B cell (primary cell): ENCODE results near the gene PMVK. TPM values are rescaled to one million over a fixed set of nuclear protein-coding genes. Genes with fewer than 3 reads are reported as not detected.

Source experiments
- ATAC-seq: fragments of 200-7000 bp; cut with Tn5 transposase; one replicate; pipeline ENCODE4 v1.10.0; 2021; ENCODE audit warnings: low read depth, mild to moderate bottlenecking, moderate number of reproducible peaks, moderate library complexity
- CTCF ChIA-PET: fragments of 350-600 bp; sonication (Branson Sonifier 250); formaldehyde crosslinking; loops from one replicate; lab custom pipeline; 2021; ENCODE audit warnings: antibody characterized with exemption, inconsistent platforms; lab: Charles Lee
- POLR2A ChIA-PET: fragments of 350-600 bp; sonication (Branson Sonifier 250); formaldehyde crosslinking; loops from one replicate; lab custom pipeline; 2021; ENCODE audit warnings: antibody characterized with exemption; lab: Charles Lee
- DNase-seq: peaks from one replicate; pipeline ENCODE4 v3.0.0; 2013
- H2AFZ ChIP-seq: 2 replicates; pipeline ENCODE4 v1.6.1; 2012; ENCODE audit warnings: mild to moderate bottlenecking, low read depth, low read length; ENCODE audit not compliant: insufficient read depth, poor library complexity, severe bottlenecking
- H3K27ac ChIP-seq, 2 donors: 1 replicate in 1 of 2; 2 replicates in 1 of 2; pipeline ENCODE4 v1.5.1; 2012 to 2013; ENCODE audit warnings: low read length in 2 of 2, mild to moderate bottlenecking in 2 of 2, moderate library complexity in 1 of 2
- H3K27me3 ChIP-seq, 4 experiments: fragments of 200-600 bp in 1 of 4; sonication (generic) in 1 of 4; replicated peaks in 1 of 4; 1 replicate in 2 of 4; 2 replicates in 2 of 4; pipeline versions ENCODE4 v1.6.1 to v1.7.0; 2013 to 2016; ENCODE audit warnings: low read length in 3 of 4, mild to moderate bottlenecking in 2 of 4, mixed read lengths in 1 of 4, moderate library complexity in 1 of 4; ENCODE audit not compliant: insufficient read depth in 4 of 4, control insufficient read depth in 3 of 4; ENCODE audit errors: control extremely low read depth in 1 of 4
- H3K36me3 ChIP-seq, 2 experiments: replicated peaks in 1 of 2; 1 replicate in 1 of 2; 2 replicates in 1 of 2; pipeline versions ENCODE4 v1.6.1 to v1.7.1; 2013; ENCODE audit warnings: low read length in 1 of 2; ENCODE audit not compliant: insufficient read depth in 2 of 2, control insufficient read depth in 1 of 2; ENCODE audit errors: control extremely low read depth in 1 of 2, extremely low read depth in 1 of 2
- H3K4me1 ChIP-seq, 2 donors: fragments of 200-600 bp in 1 of 2; sonication (generic) in 1 of 2; 1 replicate in 1 of 2; 2 replicates in 1 of 2; pipeline versions ENCODE4 v1.5.1 to v1.6.1; 2013 to 2017; ENCODE audit warnings: low read length in 2 of 2; ENCODE audit not compliant: control insufficient read depth in 2 of 2, insufficient read depth in 2 of 2
- H3K4me2 ChIP-seq: replicated peaks from 2 replicates; pipeline ENCODE3; 2012; ENCODE audit warnings: mild to moderate bottlenecking, low read depth, low read length; ENCODE audit not compliant: poor library complexity, severe bottlenecking
- H3K4me3 ChIP-seq, 5 experiments: fragments of 200-600 bp in 1 of 5; sonication (generic) in 1 of 5; 1 replicate in 3 of 5; 2 replicates in 2 of 5; pipeline versions ENCODE4 v1.5.1 to v1.7.0; 2011 to 2016; ENCODE audit warnings: low read length in 4 of 5, mild to moderate bottlenecking in 4 of 5, low read depth in 2 of 5, control low read depth in 1 of 5, moderate library complexity in 1 of 5; ENCODE audit not compliant: insufficient read depth in 1 of 5; ENCODE audit errors: control extremely low read depth in 1 of 5, extremely low read depth in 1 of 5
- H3K79me2 ChIP-seq: fragments of 200-600 bp; sonication (generic); one replicate; pipeline ENCODE4 v1.6.0; 2016; ENCODE audit warnings: low read length; ENCODE audit not compliant: control insufficient read depth, insufficient read depth
- H3K9ac ChIP-seq: fragments of 200-600 bp; sonication (generic); 2 replicates; pipeline ENCODE4 v1.6.1; 2017; ENCODE audit warnings: mild to moderate bottlenecking, low read length, moderate library complexity
- H3K9me3 ChIP-seq, 3 donors: one replicate each; pipeline versions ENCODE4 v1.6.1 to v1.7.1; 2013; ENCODE audit warnings: low read length in 2 of 3; ENCODE audit not compliant: control insufficient read depth in 2 of 3, insufficient read depth in 1 of 3; ENCODE audit errors: control extremely low read depth in 1 of 3
- H4K20me1 ChIP-seq: 2 replicates; pipeline ENCODE4 v1.6.0; 2012; ENCODE audit warnings: mild to moderate bottlenecking, low read length; ENCODE audit not compliant: insufficient read depth, control insufficient read depth, poor library complexity, severe bottlenecking
- H3K27ac Mint-ChIP-seq: one replicate; pipeline ENCODE4 v1.8.0; 2021; ENCODE audit warnings: mixed read lengths
- H3K27me3 Mint-ChIP-seq: one replicate; pipeline ENCODE4 v1.8.0; 2021; ENCODE audit warnings: mixed read lengths
- H3K4me1 Mint-ChIP-seq: one replicate; pipeline ENCODE4 v1.8.0; 2021; ENCODE audit warnings: mixed read lengths
- H3K4me3 Mint-ChIP-seq: one replicate; pipeline ENCODE4 v1.8.0; 2021; ENCODE audit warnings: mixed read lengths
- H3K9me3 Mint-ChIP-seq: one replicate; pipeline ENCODE4 v1.8.0; 2022; ENCODE audit warnings: mixed read lengths; ENCODE audit not compliant: insufficient read depth
- EZH2 ChIP-seq: IDR thresholded peaks from 2 replicates; pipeline ENCODE4 v1.6.1; 2012; ENCODE audit warnings: borderline replicate concordance, low read depth, mild to moderate bottlenecking, moderate library complexity, low read length; ENCODE audit not compliant: insufficient read depth, poor library complexity, severe bottlenecking
- WGBS: methylation state at CpG from one replicate; pipeline ENCODE4 v1.1.5; 2013; ENCODE audit warnings: missing lambda C conversion rate; ENCODE audit not compliant: insufficient coverage; 5-methylcytosine and 5-hydroxymethylcytosine counted together
- intact Hi-C: fragments of 100-400 bp; cut with micrococcal nuclease; formaldehyde crosslinking; loops from one replicate; pipeline ENCODE4 v1.10.0; 2022
- polyA plus RNA-seq: library from polyadenylated mRNA; depleted of rRNA; stranded (reverse); fragments of >200 nt; gene quantifications from 2 replicates; pipeline ENCODE4 v1.2.3, GENCODE V29; 2012
- total RNA-seq, 2 donors: library from RNA; stranded (reverse); fragments of 120-200 nt in 1 of 2; gene quantifications; 1 replicate in 1 of 2; 2 replicates in 1 of 2; pipeline versions ENCODE4 v1.2.3 to v1.2.4, GENCODE V29; 2013 to 2022
- TF ChIP-seq, protein P1 (sequence below): fragments of 200-600 bp; IDR thresholded peaks from one replicate; pipeline ENCODE4 v1.8.0; 2022; ENCODE audit warnings: antibody characterized with exemption, mild to moderate bottlenecking

Gene PMVK
- total and polyA plus RNA-seq, 2 donors (not counting 1 experiment from before 2014, with no cell fraction given): 15.0 to 15.4 TPM

GRCh38 chr1:154912755-154913154 lies 23.8 kb downstream of the PMVK start:
- no peaks in the 10 kb centered on the region for H3K79me2 ChIP-seq
- H4K20me1 ChIP-seq: no peaks in the 10 kb centered on the region
- no peak overlapping the region for H3K27ac ChIP-seq
- Mint-ChIP-seq H3K4me1 (peaks cover 1% of the 10 kb centered on the region), H3K9me3 (no peaks in the 10 kb centered on the region), H3K27ac (no peak overlapping the region), H3K4me3 (no peak overlapping the region), H3K27me3 (no peaks in the 10 kb centered on the region)
- no peak overlapping the region for H3K4me3 ChIP-seq
- H3K4me2 ChIP-seq: no peak overlapping the region
- no peak overlapping the region for H3K9ac ChIP-seq
- no peaks in the 10 kb centered on the region for H3K4me1 ChIP-seq
- ChIA-PET CTCF (interaction anchor here (1.7 kb wide), 1 partner anchor 35 kb away, joined by 4 read pairs; no protein-coding TSS in a partner anchor), POLR2A (no interaction called here)
- H3K36me3 ChIP-seq: no peaks in the 10 kb centered on the region
- 100% methylated on average over 2 of the region's 2 CpGs for WGBS
- intact Hi-C loops: no loop called here
- no peak overlapping the region for H2AFZ ChIP-seq
- H3K9me3 ChIP-seq: no peaks in the 10 kb centered on the region
- no peak for DNase-seq
- ATAC-seq: no peak
- no peak for TF ChIP-seq EZH2
- TF ChIP-seq, protein P1, sequence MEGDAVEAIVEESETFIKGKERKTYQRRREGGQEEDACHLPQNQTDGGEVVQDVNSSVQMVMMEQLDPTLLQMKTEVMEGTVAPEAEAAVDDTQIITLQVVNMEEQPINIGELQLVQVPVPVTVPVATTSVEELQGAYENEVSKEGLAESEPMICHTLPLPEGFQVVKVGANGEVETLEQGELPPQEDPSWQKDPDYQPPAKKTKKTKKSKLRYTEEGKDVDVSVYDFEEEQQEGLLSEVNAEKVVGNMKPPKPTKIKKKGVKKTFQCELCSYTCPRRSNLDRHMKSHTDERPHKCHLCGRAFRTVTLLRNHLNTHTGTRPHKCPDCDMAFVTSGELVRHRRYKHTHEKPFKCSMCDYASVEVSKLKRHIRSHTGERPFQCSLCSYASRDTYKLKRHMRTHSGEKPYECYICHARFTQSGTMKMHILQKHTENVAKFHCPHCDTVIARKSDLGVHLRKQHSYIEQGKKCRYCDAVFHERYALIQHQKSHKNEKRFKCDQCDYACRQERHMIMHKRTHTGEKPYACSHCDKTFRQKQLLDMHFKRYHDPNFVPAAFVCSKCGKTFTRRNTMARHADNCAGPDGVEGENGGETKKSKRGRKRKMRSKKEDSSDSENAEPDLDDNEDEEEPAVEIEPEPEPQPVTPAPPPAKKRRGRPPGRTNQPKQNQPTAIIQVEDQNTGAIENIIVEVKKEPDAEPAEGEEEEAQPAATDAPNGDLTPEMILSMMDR: no peak
- H3K27me3 ChIP-seq: no peaks in the 10 kb centered on the region

- ATAC-seq: no peak
- WGBS: 96% methylated on average over 6 of the region's 8 CpGs
- intact Hi-C loops: no loop called here
Measured at GRCh38 chr1:154911691-154912550, 24.6 kb downstream of the PMVK start.

More at GRCh38 chr1:154911691-154912550, 24.6 kb downstream of the PMVK start:
- H3K4me1 ChIP-seq: no peaks in the 10 kb centered on the region
- no peaks in the 10 kb centered on the region for H3K27me3 ChIP-seq
- ChIA-PET CTCF (interaction anchor here (1.7 kb wide), 1 partner anchor 34 kb away, joined by 4 read pairs; no protein-coding TSS in a partner anchor), POLR2A (no interaction called here)
- H3K4me1 Mint-ChIP-seq: no peaks in the 10 kb centered on the region
- no peaks in the 10 kb centered on the region for H3K27me3 Mint-ChIP-seq
- no peak overlapping the region for H3K9ac ChIP-seq
- no peak overlapping the region for H3K4me3 ChIP-seq
- no peak for TF ChIP-seq EZH2
- TF ChIP-seq, protein P1: no peak
- H3K27ac ChIP-seq: no peak overlapping the region
- no peaks in the 10 kb centered on the region for H3K79me2 ChIP-seq
- H3K9me3 ChIP-seq: no peaks in the 10 kb centered on the region
- no peak overlapping the region for H2AFZ ChIP-seq
- H3K4me2 ChIP-seq: no peak overlapping the region
- no peaks in the 10 kb centered on the region for H4K20me1 ChIP-seq
- DNase-seq: no peak
- no peak overlapping the region for H3K4me3 Mint-ChIP-seq
- H3K9me3 Mint-ChIP-seq: no peaks in the 10 kb centered on the region
- H3K36me3 ChIP-seq: no peaks in the 10 kb centered on the region
- no peak overlapping the region for H3K27ac Mint-ChIP-seq
